Activated CD8-positive, alpha-beta T cell treated with anti-CD3 and anti-CD28 coated beads for 36 hours (primary cell): ENCODE results near the gene MPV17. TPM values are rescaled to one million over a fixed set of nuclear protein-coding genes. Genes with fewer than 3 reads are reported as not detected.

Experiments
- ATAC-seq: fragments of 200-7000 bp; cut with Tn5 transposase; one replicate; pipeline ENCODE4 v1.10.0; 2021; ENCODE audit warnings: mild to moderate bottlenecking, moderate library complexity
- CTCF ChIA-PET: fragments of 350-600 bp; sonication (Branson Sonifier 250); formaldehyde crosslinking; loops from one replicate; lab custom pipeline; 2021; ENCODE audit warnings: antibody characterized with exemption; lab: Charles Lee
- POLR2A ChIA-PET: fragments of 350-600 bp; sonication (Branson Sonifier 250); formaldehyde crosslinking; loops from one replicate; lab custom pipeline; 2021; ENCODE audit warnings: antibody characterized with exemption; lab: Charles Lee
- DNase-seq: peaks from one replicate; pipeline ENCODE4 v3.0.0-alpha.2; 2020
- H3K27ac Mint-ChIP-seq: one replicate; pipeline ENCODE4 v1.8.0; 2021; ENCODE audit warnings: mild to moderate bottlenecking, mixed read lengths
- H3K27me3 Mint-ChIP-seq: one replicate; pipeline ENCODE4 v1.8.0; 2021; ENCODE audit warnings: mixed read lengths
- H3K36me3 Mint-ChIP-seq: one replicate; pipeline ENCODE4 v1.8.0; 2021; ENCODE audit warnings: low read depth, mixed read lengths
- H3K4me1 Mint-ChIP-seq: one replicate; pipeline ENCODE4 v1.8.0; 2021; ENCODE audit warnings: low read depth, mixed read lengths
- H3K4me3 Mint-ChIP-seq: one replicate; pipeline ENCODE4 v1.8.0; 2021; ENCODE audit warnings: mild to moderate bottlenecking, moderate library complexity, mixed read lengths
- H3K9me3 Mint-ChIP-seq: one replicate; pipeline ENCODE4 v1.8.0; 2021; ENCODE audit warnings: mixed read lengths
- intact Hi-C: fragments of 100-400 bp; cut with micrococcal nuclease; formaldehyde crosslinking; loops from one replicate; pipeline ENCODE4 v1.10.0; 2022
- total RNA-seq, 2 experiments: library from RNA; stranded (reverse); gene quantifications; one replicate each; pipeline ENCODE4 v1.2.3, GENCODE V29; 2021
- TF ChIP-seq, protein P1 (sequence below): fragments of 200-600 bp; IDR thresholded peaks from one replicate; pipeline ENCODE4 v1.8.0; 2022; ENCODE audit warnings: antibody characterized with exemption, mild to moderate bottlenecking

Gene MPV17
- total RNA-seq, 2 experiments from 2014 or later: 72.3 to 85.1 TPM

- Mint-ChIP-seq H3K4me1 (peaks cover under 1% of the 10 kb centered on the region), H3K27me3 (peaks cover 6% of the 10 kb centered on the region), H3K36me3 (no peaks in the 10 kb centered on the region), H3K27ac (no peak overlapping the region), H3K4me3 (no peak overlapping the region), H3K9me3 (no peaks in the 10 kb centered on the region)
- intact Hi-C loops: loop anchor here (5.0 kb wide), 2 partner anchors 188 to 323 kb away; no protein-coding TSS in a partner anchor
- no peak for DNase-seq
- TF ChIP-seq, protein P1, sequence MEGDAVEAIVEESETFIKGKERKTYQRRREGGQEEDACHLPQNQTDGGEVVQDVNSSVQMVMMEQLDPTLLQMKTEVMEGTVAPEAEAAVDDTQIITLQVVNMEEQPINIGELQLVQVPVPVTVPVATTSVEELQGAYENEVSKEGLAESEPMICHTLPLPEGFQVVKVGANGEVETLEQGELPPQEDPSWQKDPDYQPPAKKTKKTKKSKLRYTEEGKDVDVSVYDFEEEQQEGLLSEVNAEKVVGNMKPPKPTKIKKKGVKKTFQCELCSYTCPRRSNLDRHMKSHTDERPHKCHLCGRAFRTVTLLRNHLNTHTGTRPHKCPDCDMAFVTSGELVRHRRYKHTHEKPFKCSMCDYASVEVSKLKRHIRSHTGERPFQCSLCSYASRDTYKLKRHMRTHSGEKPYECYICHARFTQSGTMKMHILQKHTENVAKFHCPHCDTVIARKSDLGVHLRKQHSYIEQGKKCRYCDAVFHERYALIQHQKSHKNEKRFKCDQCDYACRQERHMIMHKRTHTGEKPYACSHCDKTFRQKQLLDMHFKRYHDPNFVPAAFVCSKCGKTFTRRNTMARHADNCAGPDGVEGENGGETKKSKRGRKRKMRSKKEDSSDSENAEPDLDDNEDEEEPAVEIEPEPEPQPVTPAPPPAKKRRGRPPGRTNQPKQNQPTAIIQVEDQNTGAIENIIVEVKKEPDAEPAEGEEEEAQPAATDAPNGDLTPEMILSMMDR: no peak
- no peak for ATAC-seq
- ChIA-PET POLR2A (no interaction called here), CTCF (interaction anchor here (7.4 kb wide), 1 partner anchor 18 kb away, joined by 100 read pairs; no protein-coding TSS in a partner anchor)
These were observed 37.9 kb downstream of the MPV17 start for GRCh38 chr2:27284996-27285395.

- DNase-seq (no peak), ATAC-seq (no peak)
- intact Hi-C loops: loop anchor here (5.0 kb wide), 2 partner anchors 186 to 321 kb away; no protein-coding TSS in a partner anchor
- H3K4me1 Mint-ChIP-seq: peaks cover 6% of the 10 kb centered on the region
- ChIA-PET POLR2A (interaction anchor here (0.9 to 2.2 kb wide), 5 partner anchors 10 to 61 kb away, joined by 3 to 6 read pairs (median 4); no protein-coding TSS in a partner anchor), CTCF (interaction anchor here (1.2 to 7.4 kb wide), 7 partner anchors 8 to 186 kb away, joined by 3 to 122 read pairs (median 59); no protein-coding TSS in a partner anchor)
- peaks cover 4% of the 10 kb centered on the region for H3K27me3 Mint-ChIP-seq
- no peak overlapping the region for H3K4me3 Mint-ChIP-seq
- no peak overlapping the region for H3K27ac Mint-ChIP-seq
- TF ChIP-seq, protein P1: no peak
- no peaks in the 10 kb centered on the region for H3K9me3 Mint-ChIP-seq
- no peaks in the 10 kb centered on the region for H3K36me3 Mint-ChIP-seq
These were observed 40.0 kb downstream of the MPV17 start for GRCh38 chr2:27282892-27283291.

DNA sequence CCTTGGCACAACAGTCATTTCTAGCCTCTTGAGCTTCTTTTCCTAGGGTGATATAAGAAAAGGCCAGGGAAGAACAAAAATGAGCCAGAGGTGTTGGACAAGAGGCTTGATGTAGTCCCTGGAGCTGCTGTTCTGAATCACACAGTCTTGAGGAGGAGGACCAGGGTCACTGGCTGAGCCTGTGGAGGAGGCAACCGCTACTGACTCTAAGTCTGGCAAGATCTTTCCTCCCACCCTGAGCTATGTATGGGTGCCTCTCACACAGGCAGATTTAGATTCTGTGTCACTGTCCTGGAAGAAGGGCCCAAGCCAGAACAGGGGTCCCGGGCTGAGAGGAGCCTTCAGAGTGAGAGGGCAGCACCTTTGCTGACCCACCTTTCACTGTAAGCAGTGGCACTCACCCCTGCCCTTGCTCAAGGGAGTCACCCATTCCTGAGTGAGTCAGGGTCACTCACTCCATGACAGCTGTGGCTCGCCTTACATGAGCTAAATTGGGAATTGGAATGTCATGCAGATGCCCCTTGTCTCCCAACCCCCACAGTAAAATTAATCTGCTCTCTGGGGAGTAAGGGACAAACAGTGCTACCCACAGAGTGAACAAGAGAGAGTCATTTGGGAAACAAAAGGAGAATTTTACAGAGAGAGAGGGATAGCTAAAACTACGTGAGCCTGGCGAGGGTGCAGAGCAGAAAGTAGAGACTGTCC is 40.9 kb downstream of the MPV17 start, which contains the start of gene TRIM54:
TRIM54 (plus strand) TSS at position 575 of the 705 bp plus-strand sequence. CDS start 303 bp downstream, outside the sequence.
- TF ChIP-seq, protein P1: no peak
- Mint-ChIP-seq H3K27me3 (peaks cover 8% of the 10 kb centered on the region), H3K27ac (no peak within 1 kb of the TSS), H3K36me3 (no peaks in the 10 kb centered on the region), H3K4me1 (peaks cover 6% of the 10 kb centered on the region), H3K4me3 (no peak within 1 kb of the TSS), H3K9me3 (no peaks in the 10 kb centered on the region)
- ChIA-PET POLR2A (interaction anchor here (1.7 to 2.2 kb wide), 3 partner anchors 11 to 62 kb away, joined by 4 to 6 read pairs (median 4); no protein-coding TSS in a partner anchor), CTCF (interaction anchor here (1.2 to 7.4 kb wide), 11 partner anchors 9 to 189 kb away, joined by 3 to 122 read pairs (median 27); no protein-coding TSS in a partner anchor)
- DNase-seq (no peak), ATAC-seq (no peak)
- intact Hi-C loops: loop anchor here (2.0 to 5.0 kb wide), 3 partner anchors 33 to 320 kb away; no protein-coding TSS in a partner anchor

DNA sequence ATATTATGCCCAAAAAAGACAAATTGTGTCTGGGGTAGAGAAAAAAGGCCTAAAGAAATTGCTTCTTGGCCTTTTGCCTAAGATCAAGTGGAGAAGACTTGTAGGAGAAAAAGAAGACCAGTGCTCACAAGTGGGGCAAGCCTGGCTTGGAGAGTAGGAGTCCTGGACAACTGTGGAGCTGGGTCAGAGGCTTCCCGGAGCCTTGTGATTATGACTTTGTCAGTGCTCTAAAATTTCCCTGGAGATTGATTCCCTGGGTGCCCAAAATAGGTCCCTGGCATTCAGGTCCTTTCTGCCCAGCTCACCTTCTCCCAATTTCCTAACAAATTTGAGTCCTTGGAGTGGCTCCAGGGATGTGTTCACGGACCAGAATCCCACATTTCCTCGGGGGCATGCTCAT is 41.5 kb downstream of the MPV17 start:
- ChIA-PET POLR2A (interaction anchor here (0.8 to 2.2 kb wide), 4 partner anchors 11 to 62 kb away, joined by 3 to 6 read pairs (median 4); no protein-coding TSS in a partner anchor), CTCF (interaction anchor here (2.0 to 7.4 kb wide), 12 partner anchors 10 to 188 kb away, joined by 5 to 122 read pairs (median 28); partner anchors contain the start of genes ABHD1 and MPV17)
- DNase-seq (no peak), ATAC-seq (no peak)
- TF ChIP-seq, protein P1: no peak
- H3K4me3 Mint-ChIP-seq: no peak overlapping the region
- peaks cover 6% of the 10 kb centered on the region for H3K4me1 Mint-ChIP-seq
- peaks cover 8% of the 10 kb centered on the region for H3K27me3 Mint-ChIP-seq
- no peak overlapping the region for H3K27ac Mint-ChIP-seq
- no peaks in the 10 kb centered on the region for H3K9me3 Mint-ChIP-seq
- intact Hi-C loops: loop anchor here (2.0 to 5.0 kb wide), 3 partner anchors 33 to 319 kb away; no protein-coding TSS in a partner anchor
- no peaks in the 10 kb centered on the region for H3K36me3 Mint-ChIP-seq
